Activated CD8-positive, alpha-beta memory T cell treated with anti-CD3 and anti-CD28 coated beads for 1 hour (primary cell): ENCODE data around the gene ANKHD1.

Experiments
- DNase-seq, 2 donors: peaks; one replicate each; pipeline ENCODE4 v3.0.0-alpha.2; 2020; ENCODE audit warnings: low read depth in 1 of 2; ENCODE audit errors: extremely low read depth in 1 of 2

ANKHD1 gene, protein sequence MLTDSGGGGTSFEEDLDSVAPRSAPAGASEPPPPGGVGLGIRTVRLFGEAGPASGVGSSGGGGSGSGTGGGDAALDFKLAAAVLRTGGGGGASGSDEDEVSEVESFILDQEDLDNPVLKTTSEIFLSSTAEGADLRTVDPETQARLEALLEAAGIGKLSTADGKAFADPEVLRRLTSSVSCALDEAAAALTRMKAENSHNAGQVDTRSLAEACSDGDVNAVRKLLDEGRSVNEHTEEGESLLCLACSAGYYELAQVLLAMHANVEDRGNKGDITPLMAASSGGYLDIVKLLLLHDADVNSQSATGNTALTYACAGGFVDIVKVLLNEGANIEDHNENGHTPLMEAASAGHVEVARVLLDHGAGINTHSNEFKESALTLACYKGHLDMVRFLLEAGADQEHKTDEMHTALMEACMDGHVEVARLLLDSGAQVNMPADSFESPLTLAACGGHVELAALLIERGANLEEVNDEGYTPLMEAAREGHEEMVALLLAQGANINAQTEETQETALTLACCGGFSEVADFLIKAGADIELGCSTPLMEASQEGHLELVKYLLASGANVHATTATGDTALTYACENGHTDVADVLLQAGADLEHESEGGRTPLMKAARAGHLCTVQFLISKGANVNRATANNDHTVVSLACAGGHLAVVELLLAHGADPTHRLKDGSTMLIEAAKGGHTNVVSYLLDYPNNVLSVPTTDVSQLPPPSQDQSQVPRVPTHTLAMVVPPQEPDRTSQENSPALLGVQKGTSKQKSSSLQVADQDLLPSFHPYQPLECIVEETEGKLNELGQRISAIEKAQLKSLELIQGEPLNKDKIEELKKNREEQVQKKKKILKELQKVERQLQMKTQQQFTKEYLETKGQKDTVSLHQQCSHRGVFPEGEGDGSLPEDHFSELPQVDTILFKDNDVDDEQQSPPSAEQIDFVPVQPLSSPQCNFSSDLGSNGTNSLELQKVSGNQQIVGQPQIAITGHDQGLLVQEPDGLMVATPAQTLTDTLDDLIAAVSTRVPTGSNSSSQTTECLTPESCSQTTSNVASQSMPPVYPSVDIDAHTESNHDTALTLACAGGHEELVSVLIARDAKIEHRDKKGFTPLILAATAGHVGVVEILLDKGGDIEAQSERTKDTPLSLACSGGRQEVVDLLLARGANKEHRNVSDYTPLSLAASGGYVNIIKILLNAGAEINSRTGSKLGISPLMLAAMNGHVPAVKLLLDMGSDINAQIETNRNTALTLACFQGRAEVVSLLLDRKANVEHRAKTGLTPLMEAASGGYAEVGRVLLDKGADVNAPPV (N-terminal part only)

GRCh38 chr5:140401362-140402257 is at the start of gene ANKHD1:
Gene ANKHD1 (plus strand): TSS chr5:140401833. CDS start chr5:140401968, 135 bp downstream.
- peak; percentile 90 to 92 for DNase-seq

DNA sequence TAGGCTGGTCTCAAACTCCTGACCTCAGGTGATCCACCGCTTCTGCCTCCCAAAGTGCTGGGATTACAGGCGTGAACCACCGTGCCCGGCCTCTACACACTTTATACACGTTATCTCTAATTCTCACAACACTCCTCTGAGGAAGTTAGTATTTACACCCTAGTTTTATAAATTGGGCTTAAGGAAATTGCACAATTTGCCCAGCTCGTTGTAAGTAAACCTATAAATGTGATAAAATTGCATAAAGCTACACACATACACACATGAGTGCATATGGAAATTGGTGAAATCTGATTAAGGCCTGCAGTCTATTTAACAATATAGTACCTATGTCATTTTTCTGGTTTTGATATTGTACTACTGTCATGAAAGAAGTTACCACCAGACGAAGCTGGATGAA is 46.1 kb upstream of the ANKHD1 start:
- no peak for DNase-seq

- no peak for DNase-seq
Observed at GRCh38 chr5:140356853-140357725, 44.5 kb upstream of the ANKHD1 start.

GRCh38 chr5:140357726-140358093 is 43.9 kb upstream of the ANKHD1 start:
- DNase-seq = peak; percentile 43 to 44

DNA sequence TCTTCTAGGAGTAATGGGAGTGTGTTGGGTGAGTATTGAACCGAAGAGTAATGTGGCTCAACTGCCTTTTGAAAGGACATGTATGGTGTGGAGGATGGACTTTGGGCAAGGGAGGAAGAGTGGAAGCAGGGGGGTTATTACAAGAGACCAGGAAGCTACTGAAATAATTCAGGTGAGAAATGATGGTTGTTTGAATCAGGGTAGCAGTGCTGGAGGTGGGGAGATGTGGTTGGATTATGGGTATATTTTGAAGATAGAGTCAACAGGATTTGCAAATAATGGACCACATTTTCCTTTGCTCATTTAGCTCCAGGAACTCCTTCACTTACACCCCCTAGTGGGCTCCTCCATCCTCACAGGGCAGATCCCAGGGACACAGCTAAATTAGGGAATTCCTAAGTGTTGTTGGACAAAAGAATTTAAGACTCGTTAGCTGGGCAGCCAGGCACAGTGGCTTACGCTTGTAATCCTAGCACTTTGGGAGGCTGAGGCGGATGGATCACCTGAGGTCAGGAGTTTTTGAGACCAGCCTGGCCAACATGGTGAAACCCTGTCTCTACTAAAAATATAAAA is 42.8 kb upstream of the ANKHD1 start:
- no peak for DNase-seq

- no peak for DNase-seq
Observed at GRCh38 chr5:140360101-140360500, 41.5 kb upstream of the ANKHD1 start, which contains the start of gene SLC4A9. Gene SLC4A9 (plus strand): TSS chr5:140360194. CDS start chr5:140360237, 43 bp downstream.

DNA sequence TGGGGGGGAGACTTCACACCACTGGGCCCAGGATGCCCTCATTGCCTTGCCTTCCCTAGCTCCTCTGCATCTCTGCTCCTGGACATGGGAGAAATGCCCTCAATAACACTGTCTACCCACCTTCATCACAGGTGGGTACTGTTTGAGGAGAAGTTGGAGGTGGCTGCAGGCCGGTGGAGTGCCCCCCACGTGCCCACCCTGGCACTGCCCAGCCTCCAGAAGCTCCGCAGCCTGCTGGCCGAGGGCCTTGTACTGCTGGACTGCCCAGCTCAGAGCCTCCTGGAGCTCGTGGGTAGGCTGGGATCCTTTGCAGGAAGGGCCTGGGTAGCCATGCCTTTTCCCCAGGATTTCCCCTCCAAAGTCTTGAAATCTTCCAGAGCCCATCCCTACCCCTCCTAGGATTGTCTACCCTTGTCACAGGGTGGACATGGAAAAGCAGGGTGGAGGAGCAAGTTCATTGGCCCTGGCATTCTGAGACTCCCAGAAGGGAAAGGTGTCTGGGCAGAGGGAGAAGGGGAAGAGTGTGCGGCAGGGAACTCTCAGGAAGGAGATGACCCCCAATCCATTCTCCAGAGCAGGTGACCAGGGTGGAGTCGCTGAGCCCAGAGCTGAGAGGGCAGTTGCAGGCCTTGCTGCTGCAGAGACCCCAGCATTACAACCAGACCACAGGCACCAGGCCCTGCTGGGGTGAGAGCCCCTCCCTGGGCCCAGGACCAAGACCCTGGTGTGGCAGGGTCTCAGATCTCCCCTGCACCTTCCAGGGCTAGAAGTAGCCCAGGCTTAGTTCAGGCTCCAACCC is 40.8 kb upstream of the ANKHD1 start:
- no peak for DNase-seq

DNA sequence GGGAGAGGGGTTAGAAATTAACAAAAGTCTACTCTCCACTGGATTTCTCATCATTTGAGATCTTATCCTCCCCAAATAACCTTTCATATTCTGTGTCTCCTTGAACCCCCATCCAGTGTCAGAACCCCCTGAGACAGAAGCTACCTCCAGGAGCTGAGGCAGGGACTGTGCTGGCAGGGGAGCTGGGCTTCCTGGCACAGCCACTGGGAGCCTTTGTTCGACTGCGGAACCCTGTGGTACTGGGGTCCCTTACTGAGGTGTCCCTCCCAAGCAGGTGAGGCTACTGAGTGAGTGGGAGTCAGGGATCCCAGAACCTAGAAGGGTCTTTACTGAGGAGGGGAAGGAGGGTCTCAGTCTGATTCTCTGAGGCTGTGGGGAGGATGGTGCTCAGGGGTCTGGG is 39.7 kb upstream of the ANKHD1 start:
- no peak for DNase-seq

GRCh38 chr5:140362311-140362710 is 39.3 kb upstream of the ANKHD1 start:
- DNase-seq = no peak

- DNase-seq = peak; percentile 55 to 74
Observed at GRCh38 chr5:140362875-140363630, 38.6 kb upstream of the ANKHD1 start.

- DNase-seq = no peak
Observed at GRCh38 chr5:140363631-140364471, 37.8 kb upstream of the ANKHD1 start.

DNA sequence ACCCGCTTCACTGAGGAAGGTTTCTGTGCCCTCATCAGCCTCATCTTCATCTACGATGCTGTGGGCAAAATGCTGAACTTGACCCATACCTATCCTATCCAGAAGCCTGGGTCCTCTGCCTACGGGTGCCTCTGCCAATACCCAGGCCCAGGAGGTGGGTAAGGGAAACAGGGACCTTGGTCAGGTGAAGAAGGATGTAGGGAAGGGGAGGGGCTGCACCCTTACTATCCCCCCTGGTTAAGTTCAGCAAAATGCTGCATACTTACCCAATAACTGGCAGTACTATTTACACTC is 37.2 kb upstream of the ANKHD1 start:
- DNase-seq = no peak

GRCh38 chr5:140365282-140365681 is 36.4 kb upstream of the ANKHD1 start:
- DNase-seq = no peak

GRCh38 chr5:140365941-140366340 is 35.7 kb upstream of the ANKHD1 start:
- no peak for DNase-seq

DNA sequence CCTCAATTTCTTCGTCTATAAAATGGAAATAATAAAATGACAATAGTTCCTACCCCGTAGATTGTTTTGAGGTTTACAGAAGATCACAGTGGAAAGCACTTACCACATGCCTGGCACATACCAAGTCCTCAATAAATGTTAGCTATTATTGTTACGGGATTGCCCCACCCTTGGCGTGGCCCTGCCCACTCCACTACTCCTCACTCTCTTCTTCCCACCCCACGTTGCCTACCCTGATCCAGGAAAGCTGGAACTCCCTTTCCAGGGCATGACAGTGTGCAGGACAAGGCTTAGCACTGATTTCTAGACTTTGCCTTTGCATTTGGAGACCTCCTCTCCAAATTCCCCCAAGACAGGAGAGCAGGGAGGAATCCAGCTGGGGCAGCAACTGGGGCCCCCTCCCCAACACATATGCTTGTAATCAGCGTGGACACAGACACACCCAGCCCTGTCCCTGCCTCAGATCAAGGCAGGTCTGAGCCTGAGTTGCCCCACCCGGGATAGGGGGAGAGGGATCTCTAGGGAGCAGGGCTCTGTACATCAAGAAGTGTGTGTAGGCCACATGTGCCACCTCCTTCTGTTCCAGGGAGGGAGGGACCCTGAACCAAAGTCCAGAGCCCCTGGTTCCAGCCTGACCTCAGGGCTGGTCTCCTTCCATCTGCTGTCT is 34.9 kb upstream of the ANKHD1 start:
- DNase-seq = no peak
